Measurements from ENCODE around the gene POLN.

DNA sequence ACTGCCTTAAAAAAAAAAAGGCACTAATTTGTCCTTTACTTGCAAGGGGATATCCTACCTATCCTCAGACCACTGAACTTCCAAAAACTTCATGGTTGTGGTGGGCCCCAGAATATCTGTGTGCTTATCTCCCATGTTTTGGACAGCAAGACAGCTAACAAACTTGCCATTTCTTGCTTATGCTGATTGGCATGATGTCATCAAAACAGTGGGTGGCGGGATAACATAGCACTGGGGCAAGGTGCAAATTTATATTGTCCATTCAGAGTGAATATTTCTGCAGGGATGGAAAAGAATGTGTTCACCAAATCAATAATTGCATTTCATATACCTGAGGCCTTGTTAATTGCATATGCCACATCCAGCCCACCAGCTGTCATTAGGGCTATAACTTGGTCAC, 23.5 kb downstream of the POLN start:
- TF ChIP-seq POLR2A (IDR thresholded peaks at IDR 0.05; ENCODE audit: extremely low read depth, insufficient read length) = no peak
- no peak for TF ChIP-seq MAX (IDR thresholded peaks at IDR 0.05; ENCODE audit: low read depth, low read length)
